ENCODE measurements around the gene KIF26A.

GRCh38 chr14:104140463-104141331 lies 2.3 kb downstream of the KIF26A start:
- TF ChIP-seq CTCF (IDR thresholded peaks at IDR 0.05; ENCODE audit: poor library complexity) (no peak), EZH2 (IDR thresholded peaks at IDR 0.05; ENCODE audit: borderline replicate concordance) (no peak)

Data from hepatocyte (in vitro differentiated cells).